A549 (cell line): ENCODE measurements around the gene KIF18A. TPM values are rescaled to one million over a fixed set of nuclear protein-coding genes. Genes with fewer than 3 reads are reported as not detected.
A peak's percentile ranks its signal among the peaks of the same experiment; 100 is the strongest.

Experiments used
- ATAC-seq, 2 experiments: fragments of 200-7000 bp in 1 of 2; fragments of >200 bp in 1 of 2; cut with Nextera tagmentation in 1 of 2; cut with Tn5 transposase in 1 of 2; 3 replicates each; pipeline versions ENCODE4 v1.8.0 to v1.9.1; 2018 to 2020; ENCODE audit warnings: mild to moderate bottlenecking in 1 of 2, moderate library complexity in 1 of 2
- CTCF ChIA-PET: fragments of 300-600 bp; sonication (Branson Sonifier 250); formaldehyde crosslinking; extraction: SDS; loops from one replicate; lab custom pipeline; 2021; ENCODE audit warnings: antibody characterized with exemption, inconsistent platforms; lab: Yijun Ruan, JAX
- POLR2A ChIA-PET: fragments of 350-600 bp; formaldehyde crosslinking; extraction: SDS; loops from one replicate; lab custom pipeline; 2021; ENCODE audit warnings: antibody characterized with exemption, inconsistent platforms; lab: Yijun Ruan, JAX
- DNase-seq, 2 experiments: peaks; one replicate each; pipeline versions ENCODE4 v3.0.0 to v3.0.0-alpha.2; 2011 to 2016; ENCODE audit warnings: low read depth in 1 of 2, low spot score in 1 of 2
- FAIRE-seq: peaks from 2 replicates; lab custom pipeline; 2011; peaks lifted over from hg19 to GRCh38; lab: Jason Lieb, UNC
- H3K27ac ChIP-seq, 2 experiments: fragments of >200 bp; sonication (Bioruptor Twin); formaldehyde crosslinking; 3 replicates each; pipeline ENCODE4 v1.5.1; 2016 to 2017
- H3K4me1 ChIP-seq: fragments of >200 bp; sonication (Bioruptor Twin); formaldehyde crosslinking; 3 replicates; pipeline ENCODE4 v1.6.1; 2016
- H3K4me2 ChIP-seq: fragments of >200 bp; sonication (Bioruptor Twin); formaldehyde crosslinking; 3 replicates; pipeline ENCODE4 v1.6.1; 2016
- H3K4me3 ChIP-seq: fragments of >200 bp; sonication (Bioruptor Twin); formaldehyde crosslinking; 3 replicates; pipeline ENCODE4 v1.5.1; 2016
- H3K9me3 ChIP-seq: fragments of >200 bp; sonication (Bioruptor Twin); formaldehyde crosslinking; 3 replicates; pipeline ENCODE4 v1.6.1; 2016
- CBX2 ChIP-seq: fragments of 200-600 bp; sonication (generic); IDR thresholded peaks from 2 replicates; pipeline ENCODE4 v1.6.1; 2016; ENCODE audit warnings: low read depth, mild to moderate bottlenecking, borderline replicate concordance
- CBX8 ChIP-seq: fragments of 200-600 bp; sonication (generic); IDR thresholded peaks from 2 replicates; pipeline ENCODE4 v1.6.1; 2016
- CEBPB ChIP-seq, 2 experiments: fragments of >200 bp in 1 of 2; sonication (Bioruptor Twin) in 1 of 2; formaldehyde crosslinking in 1 of 2; IDR thresholded peaks; 2 replicates each; pipeline ENCODE4 v1.6.1; 2012 to 2016
- CHD2 ChIP-seq: fragments of 150-350 bp; IDR thresholded peaks from 2 replicates; pipeline ENCODE4 v1.6.1; 2014; ENCODE audit warnings: low read length; ENCODE audit not compliant: partially characterized antibody
- CHD4 ChIP-seq: fragments of 200-600 bp; sonication (generic); IDR thresholded peaks from 2 replicates; pipeline ENCODE4 v1.6.1; 2016; ENCODE audit warnings: antibody characterized with exemption, mild to moderate bottlenecking, borderline replicate concordance
- CTCF ChIP-seq: fragments of >200 bp; sonication (Bioruptor Twin); formaldehyde crosslinking; IDR thresholded peaks from 3 replicates; pipeline ENCODE4 v1.5.1; 2016
- EHF ChIP-seq: fragments of 250-450 bp; sonication (Bioruptor Pico); IDR thresholded peaks from 2 replicates; pipeline ENCODE4 v1.5.0; 2020; ENCODE audit warnings: mild to moderate bottlenecking
- FOSL2 ChIP-seq, 2 experiments: fragments of 450-650 bp in 1 of 2; fragments of >200 bp in 1 of 2; sonication (Bioruptor Twin) in 1 of 2; formaldehyde crosslinking; IDR thresholded peaks; 2 replicates each; pipeline versions ENCODE4 v1.5.0 to v1.6.1; 2016 to 2020; ENCODE audit warnings: mild to moderate bottlenecking in 1 of 2, moderate library complexity in 1 of 2
- HOXA7 ChIP-seq: fragments of 250-450 bp; sonication (Bioruptor Pico); IDR thresholded peaks from 2 replicates; pipeline ENCODE4 v1.5.0; 2020; ENCODE audit warnings: mild to moderate bottlenecking, moderate library complexity
- HOXB13 ChIP-seq: fragments of 250-450 bp; sonication (Bioruptor Pico); IDR thresholded peaks from 2 replicates; pipeline ENCODE4 v1.5.0; 2020; ENCODE audit warnings: low read depth, mild to moderate bottlenecking, moderate library complexity
- JUN ChIP-seq, 2 experiments: fragments of >200 bp; sonication (Bioruptor Twin); formaldehyde crosslinking; IDR thresholded peaks; 2 replicates in 1 of 2; 3 replicates in 1 of 2; pipeline ENCODE4 v1.6.1; 2016 to 2017
- JUNB ChIP-seq: fragments of >200 bp; sonication (Bioruptor Twin); formaldehyde crosslinking; IDR thresholded peaks from 2 replicates; pipeline ENCODE4 v1.6.1; 2016
- KDM5A ChIP-seq: fragments of 200-600 bp; sonication (generic); IDR thresholded peaks from 2 replicates; pipeline ENCODE4 v1.6.1; 2016; ENCODE audit warnings: antibody characterized with exemption, mild to moderate bottlenecking
- MAFK ChIP-seq: fragments of 450-650 bp; IDR thresholded peaks from 2 replicates; pipeline ENCODE4 v1.6.1; 2014; ENCODE audit not compliant: partially characterized antibody
- NPAS2 ChIP-seq: fragments of 250-450 bp; sonication (Bioruptor Pico); IDR thresholded peaks from 2 replicates; pipeline ENCODE4 v1.8.0; 2022; ENCODE audit warnings: mild to moderate bottlenecking, moderate library complexity, borderline replicate concordance
- NR3C1 ChIP-seq: fragments of >200 bp; sonication (Bioruptor Twin); formaldehyde crosslinking; IDR thresholded peaks from 3 replicates; pipeline ENCODE4 v1.6.1; 2017
- PBX3 ChIP-seq: IDR thresholded peaks from 2 replicates; pipeline ENCODE4 v1.6.1; 2012
- POLR2A ChIP-seq: IDR thresholded peaks from 2 replicates; pipeline ENCODE4 v1.6.1; 2012; ENCODE audit warnings: mild to moderate bottlenecking, low read length
- POLR2AphosphoS2 ChIP-seq: conservative IDR thresholded peaks from 2 replicates; pipeline ENCODE4 v1.6.1; 2012; ENCODE audit warnings: low read length, improper control_type of control experiment, inconsistent platforms
- RAD21 ChIP-seq, 2 experiments: fragments of >200 bp in 1 of 2; sonication (Bioruptor Twin) in 1 of 2; formaldehyde crosslinking in 1 of 2; IDR thresholded peaks in 1 of 2; conservative IDR thresholded peaks in 1 of 2; 2 replicates in 1 of 2; 3 replicates in 1 of 2; pipeline ENCODE4 v1.6.1; 2012 to 2018; ENCODE audit warnings: inconsistent platforms in 1 of 2
- RCOR1 ChIP-seq: fragments of 150-350 bp; IDR thresholded peaks from 2 replicates; pipeline ENCODE4 v1.6.1; 2014; ENCODE audit warnings: antibody characterized with exemption, low read length, low read depth
- TP53 ChIP-seq: fragments of 250-450 bp; sonication (Bioruptor Pico); IDR thresholded peaks from 2 replicates; pipeline ENCODE4 v1.5.0; 2021; ENCODE audit warnings: mild to moderate bottlenecking, moderate library complexity
- USF2 ChIP-seq: fragments of 450-650 bp; IDR thresholded peaks from 2 replicates; pipeline ENCODE4 v1.6.1; 2014; ENCODE audit warnings: antibody characterized with exemption
- ZFP36 ChIP-seq: fragments of 450-650 bp; IDR thresholded peaks from 2 replicates; pipeline ENCODE4 v1.6.1; 2014; ENCODE audit warnings: borderline replicate concordance; ENCODE audit not compliant: partially characterized antibody
- WGBS: methylation state at CpG from one replicate; pipeline ENCODE4 v1.1.6; 2017; ENCODE audit errors: missing lambda C conversion rate; 5-methylcytosine and 5-hydroxymethylcytosine counted together
- polyA plus RNA-seq, 4 experiments: library from polyadenylated mRNA; depleted of rRNA in 3 of 4; stranded (reverse); fragments of >200 nt; fragmentation: RNase III in 1 of 4; extraction: RNeasy Plus Mini Kit Qiagen cat#74134 plus additional on column Dnase treatment in 1 of 4; gene quantifications; 2 replicates in 3 of 4; 3 replicates in 1 of 4; pipeline ENCODE4 v1.2.3, GENCODE V29; 2011 to 2017
- TF ChIP-seq, protein P1 (sequence below): fragments of 250-450 bp; sonication (Bioruptor Pico); IDR thresholded peaks from 2 replicates; pipeline ENCODE4 v1.5.0; 2021; ENCODE audit warnings: mild to moderate bottlenecking, moderate library complexity, borderline replicate concordance

The KIF18A gene
- polyA plus RNA-seq, 2 of the 4 experiments (the other 2 are of a cell fraction) = 24.8 to 47.2 TPM

GRCh38 chr11:28114116-28114515 is 6.2 kb upstream of the KIF18A start:
- POLR2A ChIA-PET = no interaction called here

GRCh38 chr11:28110821-28111200 is 2.9 kb upstream of the KIF18A start:
- peaks cover 25% of the 10 kb centered on the region for H3K4me1 ChIP-seq
- POLR2A ChIA-PET = interaction anchor here (1.2 to 1.4 kb wide), 2 partner anchors 391 to 411 kb away, joined by 4 to 7 read pairs; partner anchors contain the start of gene BDNF

More at GRCh38 chr11:28114116-28114515, 6.2 kb upstream of the KIF18A start:
- TF ChIP-seq CEBPB (IDR thresholded peaks at IDR 0.05) (no peak), MAFK (peak; percentile 60), USF2 (no peak), NR3C1 (no peak)
- ATAC-seq (no peak), DNase-seq (no peak), FAIRE-seq (no peak)
- CTCF ChIA-PET = no interaction called here
- Histone ChIP-seq H3K4me3 (no peak overlapping the region), H3K4me2 (no peak overlapping the region), H3K4me1 (peaks cover 31% of the 10 kb centered on the region), H3K27ac (no peak overlapping the region), H3K9me3 (no peaks in the 10 kb centered on the region)
- 90% methylated on average over 4 of the region's 4 CpGs for WGBS

DNA sequence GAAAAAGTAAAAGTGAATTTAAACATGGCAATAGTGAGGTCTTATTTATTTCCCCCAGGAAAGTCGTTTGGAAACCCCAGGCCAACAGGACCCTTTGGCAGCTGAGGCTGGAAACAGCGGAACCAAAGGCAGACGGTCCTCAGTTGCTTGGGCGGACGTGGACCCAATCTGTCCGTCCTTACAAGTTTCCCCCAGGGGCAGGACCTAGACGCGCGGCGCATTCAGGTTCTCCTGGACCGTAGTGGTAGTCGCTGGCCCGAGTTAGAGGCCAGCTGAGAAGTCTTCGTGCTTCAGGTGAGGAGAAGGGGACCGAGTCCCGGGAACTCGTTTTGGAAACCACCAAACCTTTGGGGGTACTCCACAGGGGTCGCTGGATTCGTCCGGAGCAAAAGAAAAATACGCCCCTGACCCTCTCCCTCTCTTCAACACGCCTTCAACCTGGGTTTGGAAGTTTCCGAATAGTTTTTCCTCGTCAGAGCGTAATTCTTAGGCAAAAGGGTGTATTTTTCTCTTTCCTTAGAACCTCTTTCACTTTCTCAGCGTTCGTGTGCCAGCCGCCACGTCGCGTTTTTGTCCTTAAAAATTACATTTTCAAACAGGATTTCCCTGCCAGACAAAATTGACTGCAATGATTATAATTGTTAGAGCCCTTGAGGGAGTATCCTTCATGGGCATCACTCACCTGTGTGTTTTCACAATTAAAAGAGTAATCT is 2.3 kb upstream of the KIF18A start:
- peak overlapping the region; percentile 89 for H3K4me2 ChIP-seq
- no peaks in the 10 kb centered on the region for H3K9me3 ChIP-seq
- POLR2A ChIA-PET = interaction anchor here (0.7 to 1.4 kb wide), 4 partner anchors 391 to 726 kb away, joined by 3 to 7 read pairs (median 4); partner anchors contain the start of gene BDNF
- peak overlapping the region; percentile 82 for H3K4me3 ChIP-seq
- ATAC-seq (peak; percentile 63 to 69), FAIRE-seq (no peak), DNase-seq (peak; percentile 47 to 88)
- peak overlapping the region; percentile 90 to 93 for H3K27ac ChIP-seq
- peaks cover 30% of the 10 kb centered on the region for H3K4me1 ChIP-seq
- WGBS = under 1% methylated on average over 31 of the region's 31 CpGs
- CTCF ChIA-PET = interaction anchor here (1.6 kb wide), 1 partner anchor 393 kb away, joined by 4 read pairs; no protein-coding TSS in a partner anchor
- TF ChIP-seq NR3C1 (no peak), KDM5A (peak; percentile 99), PBX3 (peak; percentile 64), TP53 (CRISPR knock-in tag) (no peak), CBX2 (no peak), CBX8 (no peak), HOXA7 (CRISPR knock-in tag) (no peak), HOXB13 (no peak), CHD4 (no peak), EHF (CRISPR knock-in tag) (no peak), JUN (IDR thresholded peaks at IDR 0.05) (peak; percentile 74 to 90; a peak in 4 of 5 replicates), CHD2 (no peak), RCOR1 (no peak), CTCF (no peak), ZFP36 (no peak), FOSL2 (IDR thresholded peaks at IDR 0.05) (no peak), FOSL2 (CRISPR knock-in tag; IDR thresholded peaks at IDR 0.05) (peak; percentile 45)
- TF ChIP-seq, protein P1, sequence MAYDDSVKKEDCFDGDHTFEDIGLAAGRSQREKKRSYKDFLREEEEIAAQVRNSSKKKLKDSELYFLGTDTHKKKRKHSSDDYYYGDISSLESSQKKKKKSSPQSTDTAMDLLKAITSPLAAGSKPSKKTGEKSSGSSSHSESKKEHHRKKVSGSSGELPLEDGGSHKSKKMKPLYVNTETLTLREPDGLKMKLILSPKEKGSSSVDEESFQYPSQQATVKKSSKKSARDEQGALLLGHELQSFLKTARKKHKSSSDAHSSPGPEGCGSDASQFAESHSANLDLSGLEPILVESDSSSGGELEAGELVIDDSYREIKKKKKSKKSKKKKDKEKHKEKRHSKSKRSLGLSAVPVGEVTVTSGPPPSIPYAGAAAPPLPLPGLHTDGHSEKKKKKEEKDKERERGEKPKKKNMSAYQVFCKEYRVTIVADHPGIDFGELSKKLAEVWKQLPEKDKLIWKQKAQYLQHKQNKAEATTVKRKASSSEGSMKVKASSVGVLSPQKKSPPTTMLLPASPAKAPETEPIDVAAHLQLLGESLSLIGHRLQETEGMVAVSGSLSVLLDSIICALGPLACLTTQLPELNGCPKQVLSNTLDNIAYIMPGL (CRISPR knock-in tag) = no peak

More at GRCh38 chr11:28110821-28111200, 2.9 kb upstream of the KIF18A start:
- Histone ChIP-seq H3K4me3 (peak overlapping the region; percentile 82), H3K9me3 (no peaks in the 10 kb centered on the region), H3K27ac (peak overlapping the region; percentile 90 to 93), H3K4me2 (peak overlapping the region; percentile 89)
- DNase-seq (no peak), ATAC-seq (no peak), FAIRE-seq (no peak)
- TF ChIP-seq RAD21 (conservative IDR thresholded peaks at IDR 0.05 in 1 of 2, IDR thresholded peaks at IDR 0.05 in 1 of 2) (no peak), JUNB (no peak), POLR2AphosphoS2 (no peak), ZFP36 (no peak), POLR2A (no peak), NPAS2 (CRISPR knock-in tag) (no peak), HOXA7 (CRISPR knock-in tag) (no peak), CHD4 (no peak), CHD2 (no peak)
- TF ChIP-seq, protein P1 (CRISPR knock-in tag) = no peak
- CTCF ChIA-PET = interaction anchor here (1.6 kb wide), 1 partner anchor 394 kb away, joined by 4 read pairs; no protein-coding TSS in a partner anchor
